Body of pancreas (tissue), 4 donors: ENCODE measurements around the gene OR8G5.

Experiments
- POLR2A ChIP-seq, 3 donors: fragments of 450-650 bp; IDR thresholded peaks; one replicate each; pipeline ENCODE4 v1.6.1; 2016; ENCODE audit warnings: antibody characterized with exemption in 3 of 3, mild to moderate bottlenecking in 2 of 3
- TF ChIP-seq, protein P1 (sequence below), 7 experiments: fragments of 450-650 bp in 4 of 7; fragments of 200-600 bp in 3 of 7; sonication (generic) in 3 of 7; IDR thresholded peaks; one replicate each; pipeline ENCODE4 v1.5.1; 2016 to 2019; ENCODE audit warnings: antibody characterized with exemption in 7 of 7

DNA sequence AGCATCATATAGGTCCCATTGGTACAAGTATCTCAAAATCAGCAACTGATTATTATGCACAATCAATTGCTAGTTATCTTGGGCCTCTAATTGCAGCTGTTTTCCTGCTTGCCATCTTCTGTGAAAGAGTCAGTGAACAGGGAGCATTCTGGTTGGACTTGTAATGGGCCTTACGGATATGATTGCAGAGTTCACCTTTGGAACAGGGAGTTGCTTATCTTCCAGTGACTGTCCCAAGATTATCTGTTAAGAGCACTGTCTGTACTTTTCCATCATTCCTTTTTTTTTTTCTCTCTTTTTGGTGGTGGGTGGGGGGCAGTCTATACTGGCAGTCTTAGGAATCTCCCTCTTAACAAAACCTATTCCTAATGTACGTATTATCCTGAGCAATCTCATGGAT lies 17.8 kb downstream of the OR8G5 start:
- TF ChIP-seq, protein P1, sequence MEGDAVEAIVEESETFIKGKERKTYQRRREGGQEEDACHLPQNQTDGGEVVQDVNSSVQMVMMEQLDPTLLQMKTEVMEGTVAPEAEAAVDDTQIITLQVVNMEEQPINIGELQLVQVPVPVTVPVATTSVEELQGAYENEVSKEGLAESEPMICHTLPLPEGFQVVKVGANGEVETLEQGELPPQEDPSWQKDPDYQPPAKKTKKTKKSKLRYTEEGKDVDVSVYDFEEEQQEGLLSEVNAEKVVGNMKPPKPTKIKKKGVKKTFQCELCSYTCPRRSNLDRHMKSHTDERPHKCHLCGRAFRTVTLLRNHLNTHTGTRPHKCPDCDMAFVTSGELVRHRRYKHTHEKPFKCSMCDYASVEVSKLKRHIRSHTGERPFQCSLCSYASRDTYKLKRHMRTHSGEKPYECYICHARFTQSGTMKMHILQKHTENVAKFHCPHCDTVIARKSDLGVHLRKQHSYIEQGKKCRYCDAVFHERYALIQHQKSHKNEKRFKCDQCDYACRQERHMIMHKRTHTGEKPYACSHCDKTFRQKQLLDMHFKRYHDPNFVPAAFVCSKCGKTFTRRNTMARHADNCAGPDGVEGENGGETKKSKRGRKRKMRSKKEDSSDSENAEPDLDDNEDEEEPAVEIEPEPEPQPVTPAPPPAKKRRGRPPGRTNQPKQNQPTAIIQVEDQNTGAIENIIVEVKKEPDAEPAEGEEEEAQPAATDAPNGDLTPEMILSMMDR (IDR thresholded peaks at IDR 0.05): no peak
- no peak for TF ChIP-seq POLR2A (IDR thresholded peaks at IDR 0.05)
